HFFc6 (cell line): ENCODE data around the gene LILRB3. TPM values are rescaled to one million over a fixed set of nuclear protein-coding genes. Genes with fewer than 3 reads are reported as not detected.
"Not testable (repeated sequence)": the region's sequence is repeated elsewhere in the genome, so short reads cannot be mapped to it uniquely, and the experiment has no call there.

Source experiments
- DNase-seq: peaks from one replicate; pipeline ENCODE4 v3.0.0-alpha.2; 2018
- H3K27ac Mint-ChIP-seq: 2 replicates; pipeline ENCODE4 v1.8.0; 2020; ENCODE audit warnings: mild to moderate bottlenecking, mixed read lengths
- H3K27me3 Mint-ChIP-seq: 2 replicates; pipeline ENCODE4 v1.8.0; 2021; ENCODE audit warnings: mild to moderate bottlenecking, moderate library complexity, mixed read lengths; ENCODE audit not compliant: insufficient read depth
- H3K36me3 Mint-ChIP-seq: 2 replicates; pipeline ENCODE4 v1.8.0; 2021; ENCODE audit warnings: low read depth, mixed read lengths
- H3K4me1 Mint-ChIP-seq: 2 replicates; pipeline ENCODE4 v1.8.0; 2020; ENCODE audit warnings: low read depth, mixed read lengths
- H3K4me3 Mint-ChIP-seq: 2 replicates; pipeline ENCODE4 v1.8.0; 2020; ENCODE audit warnings: mild to moderate bottlenecking, moderate library complexity, mixed read lengths
- H3K9me3 Mint-ChIP-seq: 2 replicates; pipeline ENCODE4 v1.8.0; 2020; ENCODE audit warnings: mild to moderate bottlenecking, mixed read lengths
- CTCF ChIP-seq: fragments of 200-600 bp; sonication (generic); IDR thresholded peaks from 2 replicates; pipeline ENCODE4 v1.5.0; 2021; ENCODE audit warnings: antibody characterized with exemption, mild to moderate bottlenecking
- total RNA-seq, 6 experiments: library from RNA; stranded (reverse); fragmentation: NEBNext Ultra II Directional; extraction: Animal tissue kit (Norgen Biotek cat#: 25700); gene quantifications; 2 replicates in 1 of 6; 3 replicates in 5 of 6; pipeline ENCODE4 v1.2.3, GENCODE V29; 2021

LILRB3 gene
- total RNA-seq, 6 experiments from 2014 or later: not detected

- Mint-ChIP-seq H3K4me3 (peak overlapping the region; percentile 96), H3K36me3 (peaks cover 44% of the 10 kb centered on the region), H3K27ac (peak overlapping the region; percentile 97), H3K27me3 (peaks cover 7% of the 10 kb centered on the region), H3K9me3 (peaks cover 4% of the 10 kb centered on the region; the same call in 1 of the 2 replicates), H3K4me1 (peaks cover 48% of the 10 kb centered on the region)
- TF ChIP-seq CTCF: no peak
- DNase-seq: no peak
These were observed 21.6 kb downstream of the LILRB3 start for GRCh38 chr19:54201172-54201701.

- Mint-ChIP-seq H3K4me3 (peak overlapping the region; percentile 73), H3K9me3 (peaks cover 4% of the 10 kb centered on the region; the same call in 1 of the 2 replicates), H3K27me3 (peaks cover 7% of the 10 kb centered on the region), H3K4me1 (peaks cover 35% of the 10 kb centered on the region), H3K27ac (peak overlapping the region; percentile 83), H3K36me3 (peaks cover 43% of the 10 kb centered on the region)
- no peak for DNase-seq
- no peak for TF ChIP-seq CTCF
These were observed 23.4 kb downstream of the LILRB3 start for GRCh38 chr19:54199401-54199800.

GRCh38 chr19:54197121-54197520 lies 25.7 kb downstream of the LILRB3 start:
- DNase-seq: no peak
- no peak overlapping the region for H3K27ac Mint-ChIP-seq
- peaks cover 4% of the 10 kb centered on the region; the same call in 1 of the 2 replicates for H3K9me3 Mint-ChIP-seq
- H3K27me3 Mint-ChIP-seq: peaks cover 7% of the 10 kb centered on the region
- peaks cover 23% of the 10 kb centered on the region for H3K36me3 Mint-ChIP-seq
- TF ChIP-seq CTCF: no peak
- peaks cover 24% of the 10 kb centered on the region for H3K4me1 Mint-ChIP-seq
- no peak overlapping the region for H3K4me3 Mint-ChIP-seq

GRCh38 chr19:54196536-54196935 lies 26.3 kb downstream of the LILRB3 start:
- no peak for TF ChIP-seq CTCF
- peaks cover 20% of the 10 kb centered on the region for H3K36me3 Mint-ChIP-seq
- H3K27ac Mint-ChIP-seq: no peak overlapping the region
- H3K4me1 Mint-ChIP-seq: peaks cover 24% of the 10 kb centered on the region
- peaks cover 4% of the 10 kb centered on the region; the same call in 1 of the 2 replicates for H3K9me3 Mint-ChIP-seq
- peaks cover 5% of the 10 kb centered on the region for H3K27me3 Mint-ChIP-seq
- no peak overlapping the region for H3K4me3 Mint-ChIP-seq
- DNase-seq: no peak

GRCh38 chr19:54194463-54194862 lies 28.3 kb downstream of the LILRB3 start:
- H3K27ac Mint-ChIP-seq, H3K27me3 Mint-ChIP-seq, H3K4me3 Mint-ChIP-seq, H3K9me3 Mint-ChIP-seq, DNase-seq: not testable (repeated sequence)
- peaks cover 22% of the 10 kb centered on the region for H3K4me1 Mint-ChIP-seq
- H3K36me3 Mint-ChIP-seq: peaks cover 10% of the 10 kb centered on the region; the same call in 1 of the 2 replicates

- Mint-ChIP-seq H3K36me3 (peaks cover 18% of the 10 kb centered on the region; the same call in 1 of the 2 replicates), H3K9me3 (no peaks in the 10 kb centered on the region), H3K4me3 (no peak overlapping the region; the same call in 1 of the 2 replicates)
These were observed 29.8 kb downstream of the LILRB3 start for GRCh38 chr19:54193011-54193410.

More at GRCh38 chr19:54193011-54193410, 29.8 kb downstream of the LILRB3 start:
- Mint-ChIP-seq H3K27ac (no peak overlapping the region), H3K4me1 (peaks cover 21% of the 10 kb centered on the region), H3K27me3 (peaks cover 4% of the 10 kb centered on the region)
- DNase-seq: no peak
- no peak for TF ChIP-seq CTCF
